Measurements from ENCODE around the gene RSBN1L.

DNA sequence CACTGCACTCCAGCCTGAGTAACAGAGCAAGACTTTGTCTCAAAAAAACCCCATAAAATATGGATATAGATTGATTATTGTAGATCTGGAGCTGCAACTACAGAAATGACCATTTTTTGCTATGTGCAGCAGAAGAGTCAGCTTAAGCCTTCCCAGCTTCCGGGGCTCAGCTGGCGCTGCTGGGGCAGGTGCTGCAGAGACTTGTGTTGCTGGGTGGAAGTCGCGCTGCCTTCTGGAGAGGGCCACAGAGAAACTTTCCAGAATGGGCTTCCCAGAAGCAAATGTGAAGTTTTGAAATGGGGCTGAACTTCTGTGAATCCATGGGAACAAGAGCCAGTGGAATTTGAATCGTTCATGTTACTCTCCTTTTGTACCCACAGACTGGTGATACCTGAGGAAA is 37.3 kb upstream of the RSBN1L start:
- TF ChIP-seq, protein P1, sequence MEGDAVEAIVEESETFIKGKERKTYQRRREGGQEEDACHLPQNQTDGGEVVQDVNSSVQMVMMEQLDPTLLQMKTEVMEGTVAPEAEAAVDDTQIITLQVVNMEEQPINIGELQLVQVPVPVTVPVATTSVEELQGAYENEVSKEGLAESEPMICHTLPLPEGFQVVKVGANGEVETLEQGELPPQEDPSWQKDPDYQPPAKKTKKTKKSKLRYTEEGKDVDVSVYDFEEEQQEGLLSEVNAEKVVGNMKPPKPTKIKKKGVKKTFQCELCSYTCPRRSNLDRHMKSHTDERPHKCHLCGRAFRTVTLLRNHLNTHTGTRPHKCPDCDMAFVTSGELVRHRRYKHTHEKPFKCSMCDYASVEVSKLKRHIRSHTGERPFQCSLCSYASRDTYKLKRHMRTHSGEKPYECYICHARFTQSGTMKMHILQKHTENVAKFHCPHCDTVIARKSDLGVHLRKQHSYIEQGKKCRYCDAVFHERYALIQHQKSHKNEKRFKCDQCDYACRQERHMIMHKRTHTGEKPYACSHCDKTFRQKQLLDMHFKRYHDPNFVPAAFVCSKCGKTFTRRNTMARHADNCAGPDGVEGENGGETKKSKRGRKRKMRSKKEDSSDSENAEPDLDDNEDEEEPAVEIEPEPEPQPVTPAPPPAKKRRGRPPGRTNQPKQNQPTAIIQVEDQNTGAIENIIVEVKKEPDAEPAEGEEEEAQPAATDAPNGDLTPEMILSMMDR (IDR thresholded peaks at IDR 0.05; ENCODE audit: control extremely low read depth in 1 of 3, insufficient read depth in 1 of 3, low read depth in 1 of 3, low read length in 3 of 3), result no peak
- TF ChIP-seq, protein P2, sequence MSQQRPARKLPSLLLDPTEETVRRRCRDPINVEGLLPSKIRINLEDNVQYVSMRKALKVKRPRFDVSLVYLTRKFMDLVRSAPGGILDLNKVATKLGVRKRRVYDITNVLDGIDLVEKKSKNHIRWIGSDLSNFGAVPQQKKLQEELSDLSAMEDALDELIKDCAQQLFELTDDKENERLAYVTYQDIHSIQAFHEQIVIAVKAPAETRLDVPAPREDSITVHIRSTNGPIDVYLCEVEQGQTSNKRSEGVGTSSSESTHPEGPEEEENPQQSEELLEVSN (IDR thresholded peaks at IDR 0.05), result no peak
- no peak for TF ChIP-seq RAD21 (IDR thresholded peaks at IDR 0.05 in 1 of 2, conservative IDR thresholded peaks at IDR 0.05 in 1 of 2; ENCODE audit: low read depth in 2 of 2, low read length in 2 of 2)

Data from H1 (cell line).